WTC11 (cell line): ENCODE measurements around the gene MAPK11. TPM values are rescaled to one million over a fixed set of nuclear protein-coding genes. Genes with fewer than 3 reads are reported as not detected.

ENCODE experiments used
- ATAC-seq: fragments of 200-7000 bp; cut with Tn5 transposase; 2 replicates; pipeline ENCODE4 v1.10.0; 2021; ENCODE audit warnings: mild to moderate bottlenecking, moderate library complexity
- CTCF ChIA-PET: fragments of 300-600 bp; sonication (Branson Sonifier 250); formaldehyde crosslinking; loops from one replicate; lab custom pipeline; 2021; ENCODE audit warnings: antibody characterized with exemption; lab: Charles Lee
- POLR2A ChIA-PET: fragments of 350-600 bp; sonication (Branson Sonifier 250); formaldehyde crosslinking; loops from one replicate; lab custom pipeline; 2021; ENCODE audit warnings: antibody characterized with exemption; lab: Charles Lee
- DNase-seq: peaks from one replicate; pipeline ENCODE4 v3.0.0; 2021; ENCODE audit warnings: low spot score
- H3K27ac Mint-ChIP-seq: 2 replicates; pipeline ENCODE4 v1.8.0; 2021; ENCODE audit warnings: mixed read lengths
- H3K27me3 Mint-ChIP-seq: 2 replicates; pipeline ENCODE4 v1.8.0; 2021; ENCODE audit warnings: low read depth, mild to moderate bottlenecking, moderate library complexity, mixed read lengths
- H3K36me3 Mint-ChIP-seq: 2 replicates; pipeline ENCODE4 v1.8.0; 2021; ENCODE audit warnings: mixed read lengths
- H3K4me1 Mint-ChIP-seq: 2 replicates; pipeline ENCODE4 v1.8.0; 2022; ENCODE audit warnings: mixed read lengths
- H3K4me3 Mint-ChIP-seq: 2 replicates; pipeline ENCODE4 v1.8.0; 2021; ENCODE audit warnings: mild to moderate bottlenecking, moderate library complexity, mixed read lengths
- H3K9me3 Mint-ChIP-seq: 2 replicates; pipeline ENCODE4 v1.8.0; 2021; ENCODE audit warnings: mixed read lengths
- AFF4 ChIP-seq: sonication (generic); formaldehyde crosslinking; IDR thresholded peaks from 2 replicates; pipeline ENCODE4 v1.8.1; 2023; ENCODE audit warnings: mild to moderate bottlenecking, missing genetic modification reagents, borderline replicate concordance
- FOXP4 ChIP-seq: sonication (generic); formaldehyde crosslinking; IDR thresholded peaks from 2 replicates; pipeline ENCODE4 v1.8.0; 2022; ENCODE audit warnings: mild to moderate bottlenecking, missing genetic modification reagents
- NR1H2 ChIP-seq: sonication (generic); formaldehyde crosslinking; IDR thresholded peaks from 2 replicates; pipeline ENCODE4 v1.9.0; 2021; ENCODE audit warnings: mild to moderate bottlenecking, moderate library complexity, missing genetic modification reagents
- NR3C1 ChIP-seq: sonication (generic); formaldehyde crosslinking; conservative IDR thresholded peaks from 2 replicates; pipeline ENCODE4 v1.8.1; 2023; ENCODE audit warnings: low read depth, mild to moderate bottlenecking, missing genetic modification reagents
- PRDM15 ChIP-seq: sonication (generic); formaldehyde crosslinking; IDR thresholded peaks from 2 replicates; pipeline ENCODE4 v1.8.0; 2022; ENCODE audit warnings: missing genetic modification reagents
- PREB ChIP-seq: sonication (generic); formaldehyde crosslinking; IDR thresholded peaks from 2 replicates; pipeline ENCODE4 v1.8.1; 2022; ENCODE audit warnings: mild to moderate bottlenecking, missing genetic modification reagents, moderate library complexity, borderline replicate concordance
- PRRX2 ChIP-seq: fragments of 250-450 bp; sonication (Bioruptor Pico); IDR thresholded peaks from 2 replicates; pipeline ENCODE4 v1.8.0; 2021; ENCODE audit warnings: mild to moderate bottlenecking
- SOX15 ChIP-seq: fragments of 250-450 bp; sonication (Bioruptor Pico); IDR thresholded peaks from 2 replicates; pipeline ENCODE4 v1.9.0; 2021; ENCODE audit warnings: mild to moderate bottlenecking
- ZNF138 ChIP-seq: sonication (generic); formaldehyde crosslinking; conservative IDR thresholded peaks from 2 replicates; pipeline ENCODE4 v1.8.1; 2022; ENCODE audit warnings: mild to moderate bottlenecking, moderate library complexity, missing genetic modification reagents
- total RNA-seq: library from RNA; stranded (reverse); gene quantifications from 3 replicates; pipeline ENCODE4 v1.2.3, GENCODE V29; 2021
- TF ChIP-seq, protein P1 (sequence below): sonication (generic); formaldehyde crosslinking; IDR thresholded peaks from 2 replicates; pipeline ENCODE4 v1.8.0; 2022; ENCODE audit warnings: mild to moderate bottlenecking, missing genetic modification reagents
- TF ChIP-seq, protein P2 (sequence below): fragments of 250-450 bp; sonication (Bioruptor Pico); IDR thresholded peaks from 2 replicates; pipeline ENCODE4 v1.8.0; 2021; ENCODE audit warnings: mild to moderate bottlenecking

Gene MAPK11
- total RNA-seq, 1 experiment from 2014 or later, result 2.3 TPM

DNA sequence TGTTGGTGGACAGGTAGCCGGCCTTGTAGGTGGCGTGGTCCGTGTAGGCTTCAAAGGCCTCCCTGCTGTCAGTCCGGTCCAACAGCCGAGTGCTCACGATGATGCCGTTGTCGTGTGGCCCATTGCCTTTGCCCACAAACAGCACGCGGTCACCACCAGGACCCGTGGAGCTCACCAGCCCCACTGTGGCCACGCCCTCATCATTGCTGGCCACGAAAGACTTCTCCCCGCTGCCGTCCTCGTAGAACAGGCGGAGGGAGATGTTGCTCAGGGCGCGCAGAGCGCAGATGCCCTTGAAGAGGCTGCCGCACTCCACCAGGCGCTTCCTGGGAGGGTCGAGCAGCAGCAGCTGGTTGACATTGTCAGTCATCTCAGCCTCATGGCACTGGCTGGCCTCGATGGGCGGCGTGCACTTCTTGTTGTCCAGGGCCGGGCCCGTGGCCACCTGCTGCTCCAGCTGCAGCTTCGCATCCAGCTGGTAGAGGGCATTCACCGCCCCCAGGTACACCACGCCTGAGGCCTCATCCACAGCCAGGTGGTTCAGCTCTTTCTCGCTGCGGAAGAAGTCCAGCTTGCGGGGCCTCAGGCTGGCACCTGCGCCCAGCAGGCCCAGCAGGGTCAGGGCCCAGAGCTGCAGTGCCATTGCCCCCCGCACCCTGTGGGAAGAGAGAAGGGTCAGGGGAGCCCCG is 19.9 kb upstream of the MAPK11 start:
- Mint-ChIP-seq H3K9me3 (no peaks in the 10 kb centered on the region), H3K27ac (no peak overlapping the region), H3K36me3 (peaks cover 4% of the 10 kb centered on the region; the same call in 1 of the 2 replicates), H3K4me3 (no peak overlapping the region), H3K27me3 (no peaks in the 10 kb centered on the region), H3K4me1 (peaks cover 12% of the 10 kb centered on the region)
- DNase-seq, result no peak
- TF ChIP-seq NR3C1 (CRISPR knock-in tag), result no peak
- no peak for TF ChIP-seq FOXP4 (CRISPR knock-in tag)
- no peak for TF ChIP-seq PRRX2 (CRISPR knock-in tag)
- TF ChIP-seq NR1H2, result no peak
- TF ChIP-seq AFF4 (CRISPR knock-in tag), result no peak
- TF ChIP-seq, protein P1, sequence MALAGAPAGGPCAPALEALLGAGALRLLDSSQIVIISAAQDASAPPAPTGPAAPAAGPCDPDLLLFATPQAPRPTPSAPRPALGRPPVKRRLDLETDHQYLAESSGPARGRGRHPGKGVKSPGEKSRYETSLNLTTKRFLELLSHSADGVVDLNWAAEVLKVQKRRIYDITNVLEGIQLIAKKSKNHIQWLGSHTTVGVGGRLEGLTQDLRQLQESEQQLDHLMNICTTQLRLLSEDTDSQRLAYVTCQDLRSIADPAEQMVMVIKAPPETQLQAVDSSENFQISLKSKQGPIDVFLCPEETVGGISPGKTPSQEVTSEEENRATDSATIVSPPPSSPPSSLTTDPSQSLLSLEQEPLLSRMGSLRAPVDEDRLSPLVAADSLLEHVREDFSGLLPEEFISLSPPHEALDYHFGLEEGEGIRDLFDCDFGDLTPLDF (CRISPR knock-in tag), result no peak
- TF ChIP-seq, protein P2, sequence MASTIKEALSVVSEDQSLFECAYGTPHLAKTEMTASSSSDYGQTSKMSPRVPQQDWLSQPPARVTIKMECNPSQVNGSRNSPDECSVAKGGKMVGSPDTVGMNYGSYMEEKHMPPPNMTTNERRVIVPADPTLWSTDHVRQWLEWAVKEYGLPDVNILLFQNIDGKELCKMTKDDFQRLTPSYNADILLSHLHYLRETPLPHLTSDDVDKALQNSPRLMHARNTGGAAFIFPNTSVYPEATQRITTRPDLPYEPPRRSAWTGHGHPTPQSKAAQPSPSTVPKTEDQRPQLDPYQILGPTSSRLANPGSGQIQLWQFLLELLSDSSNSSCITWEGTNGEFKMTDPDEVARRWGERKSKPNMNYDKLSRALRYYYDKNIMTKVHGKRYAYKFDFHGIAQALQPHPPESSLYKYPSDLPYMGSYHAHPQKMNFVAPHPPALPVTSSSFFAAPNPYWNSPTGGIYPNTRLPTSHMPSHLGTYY, result no peak
- no peak for TF ChIP-seq PREB (CRISPR knock-in tag)
- no peak for TF ChIP-seq SOX15 (CRISPR knock-in tag)
- TF ChIP-seq PRDM15 (CRISPR knock-in tag), result no peak
- no peak for TF ChIP-seq ZNF138 (CRISPR knock-in tag)
- no peak for ATAC-seq
- CTCF ChIA-PET, result interaction anchor here (0.5 to 1.7 kb wide), 4 partner anchors 14 to 37 kb away, joined by 3 to 7 read pairs (median 3); no protein-coding TSS in a partner anchor
- POLR2A ChIA-PET, result no interaction called here
